ENCODE measurements around the gene TLR5.

The TLR5 gene

GRCh38 chr1:223142795-223143536 lies at the start of gene TLR5:
Gene TLR5 (minus strand): TSS chr1:223143248. CDS start chr1:223113031, 30,217 bp downstream.
- H3K9ac ChIP-seq (ENCODE audit: low read length) = no peak within 1 kb of the TSS
- no peak within 1 kb of the TSS for H3K27ac ChIP-seq (ENCODE audit: low read length)
- H3K4me3 ChIP-seq (ENCODE audit: low read length) = peak within 1 kb of the TSS; percentile 63
- no peaks in the 10 kb centered on the region for H3K36me3 ChIP-seq (ENCODE audit: control insufficient read depth, low read depth, low read length)
- H3K9me3 ChIP-seq (ENCODE audit: control insufficient read depth, low read depth, low read length) = no peaks in the 10 kb centered on the region
- peaks cover 16% of the 10 kb centered on the region for H3K27me3 ChIP-seq (ENCODE audit: control insufficient read depth, insufficient read depth, low read length)
- peaks cover 3% of the 10 kb centered on the region for H3K4me1 ChIP-seq (ENCODE audit: control insufficient read depth, low read depth, low read length)

- H3K27ac ChIP-seq (ENCODE audit: low read length) = no peak overlapping the region
- H3K27me3 ChIP-seq (ENCODE audit: control insufficient read depth, insufficient read depth, low read length) = no peaks in the 10 kb centered on the region
- H3K36me3 ChIP-seq (ENCODE audit: control insufficient read depth, low read depth, low read length) = no peaks in the 10 kb centered on the region
Observed at GRCh38 chr1:223189903-223190724, 47.1 kb upstream of the TLR5 start.

GRCh38 chr1:223189525-223189902 lies 46.5 kb upstream of the TLR5 start:
- Histone ChIP-seq H3K27ac (ENCODE audit: low read length) (no peak overlapping the region), H3K9me3 (ENCODE audit: control insufficient read depth, low read depth, low read length) (no peaks in the 10 kb centered on the region), H3K36me3 (ENCODE audit: control insufficient read depth, low read depth, low read length) (no peaks in the 10 kb centered on the region), H3K4me1 (ENCODE audit: control insufficient read depth, low read depth, low read length) (no peaks in the 10 kb centered on the region), H3K27me3 (ENCODE audit: control insufficient read depth, insufficient read depth, low read length) (no peaks in the 10 kb centered on the region), H3K9ac (ENCODE audit: low read length) (no peak overlapping the region), H3K4me3 (ENCODE audit: low read length) (no peak overlapping the region)

More at GRCh38 chr1:223189903-223190724, 47.1 kb upstream of the TLR5 start:
- Histone ChIP-seq H3K4me1 (ENCODE audit: control insufficient read depth, low read depth, low read length) (no peaks in the 10 kb centered on the region), H3K9ac (ENCODE audit: low read length) (no peak overlapping the region), H3K9me3 (ENCODE audit: control insufficient read depth, low read depth, low read length) (no peaks in the 10 kb centered on the region), H3K4me3 (ENCODE audit: low read length) (no peak overlapping the region)

GRCh38 chr1:223188618-223189356 lies 45.7 kb upstream of the TLR5 start:
- H3K27ac ChIP-seq (ENCODE audit: low read length) = no peak overlapping the region
- no peak overlapping the region for H3K9ac ChIP-seq (ENCODE audit: low read length)
- H3K9me3 ChIP-seq (ENCODE audit: control insufficient read depth, low read depth, low read length) = no peaks in the 10 kb centered on the region
- H3K36me3 ChIP-seq (ENCODE audit: control insufficient read depth, low read depth, low read length) = no peaks in the 10 kb centered on the region
- no peak overlapping the region for H3K4me3 ChIP-seq (ENCODE audit: low read length)
- no peaks in the 10 kb centered on the region for H3K27me3 ChIP-seq (ENCODE audit: control insufficient read depth, insufficient read depth, low read length)
- H3K4me1 ChIP-seq (ENCODE audit: control insufficient read depth, low read depth, low read length) = no peaks in the 10 kb centered on the region

- H3K4me1 ChIP-seq (ENCODE audit: control insufficient read depth, low read depth, low read length) = no peaks in the 10 kb centered on the region
- H3K9ac ChIP-seq (ENCODE audit: low read length) = no peak overlapping the region
- no peak overlapping the region for H3K4me3 ChIP-seq (ENCODE audit: low read length)
- no peak overlapping the region for H3K27ac ChIP-seq (ENCODE audit: low read length)
- peaks cover 3% of the 10 kb centered on the region for H3K27me3 ChIP-seq (ENCODE audit: control insufficient read depth, insufficient read depth, low read length)
- no peaks in the 10 kb centered on the region for H3K36me3 ChIP-seq (ENCODE audit: control insufficient read depth, low read depth, low read length)
- no peaks in the 10 kb centered on the region for H3K9me3 ChIP-seq (ENCODE audit: control insufficient read depth, low read depth, low read length)
Observed at GRCh38 chr1:223186800-223187199, 43.8 kb upstream of the TLR5 start.

- Histone ChIP-seq H3K4me3 (ENCODE audit: low read length) (no peak overlapping the region), H3K9ac (ENCODE audit: low read length) (no peak overlapping the region), H3K4me1 (ENCODE audit: control insufficient read depth, low read depth, low read length) (peaks cover 11% of the 10 kb centered on the region), H3K27ac (ENCODE audit: low read length) (no peak overlapping the region), H3K9me3 (ENCODE audit: control insufficient read depth, low read depth, low read length) (no peaks in the 10 kb centered on the region), H3K36me3 (ENCODE audit: control insufficient read depth, low read depth, low read length) (no peaks in the 10 kb centered on the region), H3K27me3 (ENCODE audit: control insufficient read depth, insufficient read depth, low read length) (peaks cover 13% of the 10 kb centered on the region)
Observed at GRCh38 chr1:223183268-223183862, 40.3 kb upstream of the TLR5 start.

GRCh38 chr1:223180731-223181321 lies 37.8 kb upstream of the TLR5 start:
- Histone ChIP-seq H3K9me3 (ENCODE audit: control insufficient read depth, low read depth, low read length) (no peaks in the 10 kb centered on the region), H3K27ac (ENCODE audit: low read length) (no peak overlapping the region)

GRCh38 chr1:223179786-223180185 lies 36.7 kb upstream of the TLR5 start:
- Histone ChIP-seq H3K4me1 (ENCODE audit: control insufficient read depth, low read depth, low read length) (peaks cover 11% of the 10 kb centered on the region), H3K9ac (ENCODE audit: low read length) (no peak overlapping the region), H3K36me3 (ENCODE audit: control insufficient read depth, low read depth, low read length) (no peaks in the 10 kb centered on the region), H3K9me3 (ENCODE audit: control insufficient read depth, low read depth, low read length) (no peaks in the 10 kb centered on the region), H3K27me3 (ENCODE audit: control insufficient read depth, insufficient read depth, low read length) (peaks cover 13% of the 10 kb centered on the region), H3K27ac (ENCODE audit: low read length) (no peak overlapping the region), H3K4me3 (ENCODE audit: low read length) (no peak overlapping the region)

More at GRCh38 chr1:223180731-223181321, 37.8 kb upstream of the TLR5 start:
- Histone ChIP-seq H3K9ac (ENCODE audit: low read length) (no peak overlapping the region), H3K4me3 (ENCODE audit: low read length) (no peak overlapping the region), H3K4me1 (ENCODE audit: control insufficient read depth, low read depth, low read length) (peaks cover 11% of the 10 kb centered on the region), H3K36me3 (ENCODE audit: control insufficient read depth, low read depth, low read length) (no peaks in the 10 kb centered on the region), H3K27me3 (ENCODE audit: control insufficient read depth, insufficient read depth, low read length) (peaks cover 13% of the 10 kb centered on the region)

GRCh38 chr1:223179280-223179679 lies 36.2 kb upstream of the TLR5 start:
- Histone ChIP-seq H3K9ac (ENCODE audit: low read length) (no peak overlapping the region), H3K27ac (ENCODE audit: low read length) (no peak overlapping the region), H3K36me3 (ENCODE audit: control insufficient read depth, low read depth, low read length) (no peaks in the 10 kb centered on the region), H3K9me3 (ENCODE audit: control insufficient read depth, low read depth, low read length) (no peaks in the 10 kb centered on the region), H3K4me1 (ENCODE audit: control insufficient read depth, low read depth, low read length) (peaks cover 11% of the 10 kb centered on the region), H3K27me3 (ENCODE audit: control insufficient read depth, insufficient read depth, low read length) (peaks cover 13% of the 10 kb centered on the region), H3K4me3 (ENCODE audit: low read length) (no peak overlapping the region)

- no peaks in the 10 kb centered on the region for H3K9me3 ChIP-seq (ENCODE audit: control insufficient read depth, low read depth, low read length)
- peaks cover 11% of the 10 kb centered on the region for H3K4me1 ChIP-seq (ENCODE audit: control insufficient read depth, low read depth, low read length)
- no peak overlapping the region for H3K27ac ChIP-seq (ENCODE audit: low read length)
- no peak overlapping the region for H3K9ac ChIP-seq (ENCODE audit: low read length)
- H3K27me3 ChIP-seq (ENCODE audit: control insufficient read depth, insufficient read depth, low read length) = peaks cover 13% of the 10 kb centered on the region
- H3K4me3 ChIP-seq (ENCODE audit: low read length) = no peak overlapping the region
- no peaks in the 10 kb centered on the region for H3K36me3 ChIP-seq (ENCODE audit: control insufficient read depth, low read depth, low read length)
Observed at GRCh38 chr1:223177681-223178080, 34.6 kb upstream of the TLR5 start.

GRCh38 chr1:223176437-223176836 lies 33.4 kb upstream of the TLR5 start:
- Histone ChIP-seq H3K4me1 (ENCODE audit: control insufficient read depth, low read depth, low read length) (peaks cover 11% of the 10 kb centered on the region), H3K4me3 (ENCODE audit: low read length) (no peak overlapping the region), H3K27ac (ENCODE audit: low read length) (no peak overlapping the region), H3K9me3 (ENCODE audit: control insufficient read depth, low read depth, low read length) (no peaks in the 10 kb centered on the region), H3K9ac (ENCODE audit: low read length) (no peak overlapping the region), H3K36me3 (ENCODE audit: control insufficient read depth, low read depth, low read length) (no peaks in the 10 kb centered on the region), H3K27me3 (ENCODE audit: control insufficient read depth, insufficient read depth, low read length) (peaks cover 7% of the 10 kb centered on the region)
